Sigmoid colon (tissue), 7 donors: ENCODE results near the gene HAGH. TPM values are rescaled to one million over a fixed set of nuclear protein-coding genes. Genes with fewer than 3 reads are reported as not detected.

Experiments used
- DNase-seq: peaks from one replicate; pipeline ENCODE4 v3.0.0-alpha.2; 2019
- H3K27ac ChIP-seq, 4 donors: fragments of 200-600 bp; sonication (generic); one replicate each; pipeline ENCODE4 v1.5.1; 2016 to 2019; ENCODE audit warnings: mild to moderate bottlenecking in 1 of 4
- H3K27me3 ChIP-seq, 3 donors: fragments of 200-600 bp; sonication (generic); one replicate each; pipeline ENCODE4 v1.5.1; 2019; ENCODE audit warnings: mild to moderate bottlenecking in 1 of 3
- H3K36me3 ChIP-seq, 4 donors: fragments of 200-600 bp; sonication (generic); one replicate each; pipeline ENCODE4 v1.5.1; 2016 to 2019
- H3K4me1 ChIP-seq, 4 donors: fragments of 200-600 bp; sonication (generic); one replicate each; pipeline ENCODE4 v1.5.1; 2017 to 2019
- H3K4me3 ChIP-seq, 4 donors: fragments of 200-600 bp; sonication (generic); one replicate each; pipeline ENCODE4 v1.5.1; 2017 to 2019; ENCODE audit warnings: mild to moderate bottlenecking in 2 of 4, moderate library complexity in 1 of 4
- H3K9me3 ChIP-seq, 4 donors: fragments of 200-600 bp in 3 of 4; sonication (generic) in 3 of 4; one replicate each; pipeline versions ENCODE4 v1.5.1 to v1.6.1; 2013 to 2019
- CTCF ChIP-seq, 4 experiments: fragments of 450-650 bp in 3 of 4; fragments of 200-600 bp in 1 of 4; IDR thresholded peaks; one replicate each; pipeline ENCODE4 v1.5.1; 2016 to 2019; ENCODE audit warnings: antibody characterized with exemption in 4 of 4, mild to moderate bottlenecking in 3 of 4, moderate library complexity in 2 of 4
- EP300 ChIP-seq, 4 donors: sonication (generic); formaldehyde crosslinking; IDR thresholded peaks; one replicate each; pipeline ENCODE4 v1.6.1; 2017; ENCODE audit warnings: antibody characterized with exemption in 4 of 4
- POLR2A ChIP-seq, 2 donors: fragments of 450-650 bp; IDR thresholded peaks; one replicate each; pipeline ENCODE4 v1.6.1; 2016; ENCODE audit warnings: antibody characterized with exemption in 2 of 2, mild to moderate bottlenecking in 2 of 2, moderate library complexity in 2 of 2
- POLR2AphosphoS5 ChIP-seq, 4 donors: sonication (generic); formaldehyde crosslinking; IDR thresholded peaks; one replicate each; pipeline ENCODE4 v1.6.1; 2017; ENCODE audit warnings: antibody characterized with exemption in 4 of 4
- WGBS, 2 donors: extraction: QIAGEN DNeasy Blood & Tissue Kit; methylation state at CpG; one replicate each; pipeline ENCODE4 v1.1.7; 2013; 5-methylcytosine and 5-hydroxymethylcytosine counted together
- intact Hi-C: fragments of 100-400 bp; cut with DNase I; formaldehyde crosslinking; loops from one replicate; pipeline ENCODE4 v1.15.1; 2023
- polyA plus RNA-seq, 3 donors: library from polyadenylated mRNA; stranded (reverse); fragments of 200-250 nt; gene quantifications; one replicate each; pipeline ENCODE4 v1.2.3, GENCODE V29; 2013
- total RNA-seq, 4 donors: library from RNA; depleted of rRNA; stranded (reverse); fragments of >200 nt; gene quantifications; one replicate each; pipeline ENCODE4 v1.1.0, GENCODE V29; 2016
- donor health status: healthy with polysubstance abuse.
- donor health status: Bipolar disorder and iron deficiency.
- donor health status: healthy.

Gene HAGH
- total and polyA plus RNA-seq, 7 donors: 54.1 to 163 (median 86.9) TPM

GRCh38 chr16:1820946-1821290 is 5.7 kb downstream of the HAGH start:
- intact Hi-C loops: no loop called here
- TF ChIP-seq EP300 (IDR thresholded peaks at IDR 0.05): no peak
- no peak for TF ChIP-seq CTCF (IDR thresholded peaks at IDR 0.05)
- TF ChIP-seq POLR2AphosphoS5 (IDR thresholded peaks at IDR 0.05): no peak
- no peak for TF ChIP-seq POLR2A (IDR thresholded peaks at IDR 0.05)
- WGBS, 2 donors: 93 to 94% methylated on average over 12 of the region's 12 CpGs
- Histone ChIP-seq H3K4me3 (no peak overlapping the region), H3K27ac (no peak overlapping the region), H3K9me3 (no peaks in the 10 kb centered on the region), H3K4me1 (peaks cover 0 to 24% (median 22%) of the 10 kb centered on the region in 4 donors), H3K36me3 (peaks cover 35 to 72% (median 49%) of the 10 kb centered on the region in 4 donors), H3K27me3 (no peaks in the 10 kb centered on the region)
- no peak for DNase-seq

GRCh38 chr16:1820096-1820945 is 6.3 kb downstream of the HAGH start:
- no peak for DNase-seq
- 84 to 90% methylated on average over 25 of the region's 25 CpGs for WGBS, 2 donors
- Histone ChIP-seq H3K9me3 (no peaks in the 10 kb centered on the region), H3K4me3 (no peak overlapping the region), H3K4me1 (peaks cover 0 to 18% (median 16%) of the 10 kb centered on the region in 4 donors), H3K27me3 (no peaks in the 10 kb centered on the region), H3K36me3 (peaks cover 38 to 77% (median 50%) of the 10 kb centered on the region in 4 donors), H3K27ac (no peak overlapping the region)
- TF ChIP-seq EP300 (IDR thresholded peaks at IDR 0.05) (no peak), POLR2A (IDR thresholded peaks at IDR 0.05) (no peak), POLR2AphosphoS5 (IDR thresholded peaks at IDR 0.05) (no peak), CTCF (IDR thresholded peaks at IDR 0.05) (no peak)
- intact Hi-C loops: no loop called here

- Histone ChIP-seq H3K27ac (no peak overlapping the region), H3K4me1 (peaks cover 0 to 11% (median 9%) of the 10 kb centered on the region in 4 donors), H3K9me3 (no peaks in the 10 kb centered on the region), H3K4me3 (no peak overlapping the region), H3K36me3 (peaks cover 42 to 84% (median 51%) of the 10 kb centered on the region in 4 donors), H3K27me3 (no peaks in the 10 kb centered on the region)
- intact Hi-C loops: no loop called here
- TF ChIP-seq CTCF (IDR thresholded peaks at IDR 0.05): no peak
- no peak for TF ChIP-seq POLR2A (IDR thresholded peaks at IDR 0.05)
- TF ChIP-seq POLR2AphosphoS5 (IDR thresholded peaks at IDR 0.05): no peak
- no peak for TF ChIP-seq EP300 (IDR thresholded peaks at IDR 0.05)
- 95 to 97% methylated on average over 15 of the region's 15 CpGs for WGBS, 2 donors
- DNase-seq: no peak
Observed at GRCh38 chr16:1819611-1820010, 7.0 kb downstream of the HAGH start.

GRCh38 chr16:1818873-1819525 is 7.6 kb downstream of the HAGH start:
- Histone ChIP-seq H3K27ac (no peak overlapping the region), H3K4me3 (no peak overlapping the region), H3K27me3 (no peaks in the 10 kb centered on the region), H3K4me1 (peaks cover 0 to 5% (median 4%) of the 10 kb centered on the region in 4 donors), H3K9me3 (no peaks in the 10 kb centered on the region), H3K36me3 (peaks cover 42 to 89% (median 51%) of the 10 kb centered on the region in 4 donors)
- intact Hi-C loops: no loop called here
- 96 to 97% methylated on average over 35 of the region's 35 CpGs for WGBS, 2 donors
- DNase-seq: no peak
- TF ChIP-seq CTCF (IDR thresholded peaks at IDR 0.05): no peak
- TF ChIP-seq POLR2AphosphoS5 (IDR thresholded peaks at IDR 0.05): no peak
- TF ChIP-seq POLR2A (IDR thresholded peaks at IDR 0.05): no peak
- TF ChIP-seq EP300 (IDR thresholded peaks at IDR 0.05): no peak
